HG02943 (cell line): Measurements from ENCODE around the gene FGF14.

Experiments used
- ATAC-seq: cut with Tn5 transposase; IDR thresholded peaks from one replicate; pipeline ENCODE4 v1.9.1; 2021; ENCODE audit warnings: mild to moderate bottlenecking, low read depth, moderate library complexity; ENCODE audit not compliant: unreplicated experiment

Gene FGF14

DNA sequence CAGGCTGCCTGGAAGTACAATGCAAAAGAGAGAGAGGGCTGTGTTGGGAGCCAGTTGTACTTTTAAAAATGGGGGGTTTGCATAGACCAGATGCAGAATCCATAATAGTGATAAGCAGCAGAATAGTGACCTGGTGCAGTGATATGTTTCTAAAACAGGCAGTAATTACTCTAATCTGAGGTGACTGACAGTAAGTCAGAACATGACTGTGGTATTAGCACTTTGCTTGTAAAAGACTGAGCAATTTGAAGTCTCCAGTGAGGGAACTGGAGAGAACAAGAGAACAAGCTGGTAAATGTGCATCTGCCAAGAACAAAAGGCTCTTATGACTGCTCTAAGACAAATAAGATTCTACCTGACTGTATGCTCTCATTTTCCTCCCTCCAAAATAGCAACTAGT lies 565.9 kb downstream of the FGF14 start:
- ATAC-seq = no peak

DNA sequence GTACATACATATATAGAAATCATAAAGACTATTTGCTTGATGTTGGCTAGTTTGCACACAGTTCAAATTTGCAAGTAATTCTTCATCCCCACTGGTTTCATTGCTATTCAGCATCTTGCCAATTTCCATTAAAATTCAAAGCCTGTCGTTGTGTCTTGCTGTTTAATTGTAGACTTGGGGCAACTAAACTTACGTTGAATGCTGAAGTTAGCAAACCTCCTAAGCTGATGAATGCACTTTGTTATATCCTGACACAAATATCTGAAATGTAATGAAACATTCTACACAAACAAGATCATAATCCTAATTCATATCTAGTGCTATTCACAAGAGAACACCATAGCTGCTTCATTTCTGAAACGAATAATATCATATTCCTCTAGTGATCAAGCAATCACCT lies 568.2 kb downstream of the FGF14 start:
- no peak for ATAC-seq

DNA sequence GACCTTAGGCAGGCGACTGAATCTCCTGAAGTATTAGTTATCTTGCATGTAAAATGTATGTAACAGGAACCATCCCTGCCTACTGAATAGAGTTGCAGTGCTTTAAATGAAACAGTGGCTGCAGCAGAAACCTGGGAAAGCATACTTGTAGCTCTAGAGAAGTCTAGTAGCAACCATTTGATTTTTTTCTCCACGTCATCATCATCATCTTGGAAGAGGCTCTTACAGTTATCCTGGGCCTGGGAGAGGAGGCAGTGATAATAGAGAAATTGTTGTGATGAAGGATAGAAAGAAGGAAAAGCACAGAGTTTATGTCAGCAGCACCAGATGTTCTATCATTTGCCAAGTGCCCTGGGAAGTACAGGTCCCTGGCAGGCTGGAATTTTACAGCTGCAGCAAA lies 571.8 kb downstream of the FGF14 start:
- ATAC-seq = no peak

DNA sequence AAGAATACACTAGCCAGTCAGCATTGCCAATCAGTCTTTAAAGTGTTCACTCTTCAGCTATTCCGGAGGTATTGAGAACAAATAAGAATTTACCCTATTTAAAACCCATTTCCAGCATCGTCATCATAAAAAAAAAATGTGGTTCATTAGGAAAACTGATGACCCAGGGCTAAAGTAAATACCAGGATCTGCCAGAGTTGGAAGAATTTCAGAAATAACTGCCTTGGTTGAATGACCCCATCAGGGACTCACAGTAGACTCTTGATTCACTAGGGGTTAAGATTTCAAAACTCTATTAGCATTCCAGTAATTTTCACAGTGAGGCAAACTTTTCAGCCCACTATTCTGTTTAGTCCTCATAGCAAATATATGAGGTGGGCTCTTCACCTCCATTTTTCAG lies 572.4 kb downstream of the FGF14 start:
- no peak for ATAC-seq

DNA sequence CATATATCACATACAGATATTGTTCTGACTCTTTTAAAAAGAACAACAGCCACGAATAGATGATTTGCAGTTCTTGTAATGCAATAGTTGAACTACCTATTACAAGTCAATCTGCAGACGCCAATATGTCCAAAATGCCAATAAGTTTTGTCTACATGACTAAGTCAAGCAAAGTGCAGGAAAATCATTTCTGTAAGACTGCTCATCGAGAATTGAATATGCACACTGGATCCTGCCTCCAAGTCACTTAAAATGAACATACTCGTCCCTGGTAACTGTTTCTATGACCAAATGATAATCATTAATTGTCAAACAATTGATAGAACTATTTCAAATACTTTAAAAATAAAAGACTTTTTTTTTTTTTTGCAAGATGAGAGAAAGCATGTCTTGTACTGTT lies 573.7 kb downstream of the FGF14 start:
- no peak for ATAC-seq

DNA sequence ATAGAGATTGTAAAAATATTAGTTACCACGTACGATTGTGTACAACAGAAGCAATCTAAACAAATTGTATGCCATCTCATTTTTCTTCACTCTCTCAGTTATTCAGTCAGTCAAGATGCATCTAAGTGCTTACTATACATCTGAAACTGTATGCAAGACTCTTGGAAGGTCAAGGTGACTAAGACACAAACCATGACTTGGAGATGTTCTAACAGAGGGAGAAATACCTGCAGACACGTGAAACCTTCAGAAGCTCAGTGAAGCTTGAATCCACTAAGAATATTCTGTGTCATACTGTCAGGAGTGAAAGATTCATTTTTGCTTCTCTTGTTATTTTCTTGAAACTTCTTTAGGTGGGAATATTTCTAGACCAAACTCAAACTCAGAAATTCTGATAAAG lies 584.0 kb downstream of the FGF14 start:
- no peak for ATAC-seq

DNA sequence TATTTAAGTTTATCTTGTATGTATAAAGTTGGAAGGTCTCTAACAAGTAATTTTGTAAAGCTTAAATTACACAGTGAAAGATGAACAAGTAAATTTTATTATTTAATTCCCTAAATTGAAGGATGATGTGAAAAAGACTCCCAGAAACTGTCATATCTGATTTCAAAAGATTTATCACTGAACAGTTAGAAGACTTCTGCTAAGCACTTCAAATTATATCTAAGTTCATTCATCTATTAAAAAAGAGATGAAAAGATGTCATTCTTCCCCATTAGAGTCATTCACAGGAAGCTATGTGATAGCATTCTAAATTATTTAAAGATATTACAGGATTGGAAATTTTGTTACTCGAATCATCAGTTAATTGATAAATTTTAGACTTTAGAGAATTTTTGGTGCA lies 590.0 kb downstream of the FGF14 start:
- ATAC-seq = no peak

DNA sequence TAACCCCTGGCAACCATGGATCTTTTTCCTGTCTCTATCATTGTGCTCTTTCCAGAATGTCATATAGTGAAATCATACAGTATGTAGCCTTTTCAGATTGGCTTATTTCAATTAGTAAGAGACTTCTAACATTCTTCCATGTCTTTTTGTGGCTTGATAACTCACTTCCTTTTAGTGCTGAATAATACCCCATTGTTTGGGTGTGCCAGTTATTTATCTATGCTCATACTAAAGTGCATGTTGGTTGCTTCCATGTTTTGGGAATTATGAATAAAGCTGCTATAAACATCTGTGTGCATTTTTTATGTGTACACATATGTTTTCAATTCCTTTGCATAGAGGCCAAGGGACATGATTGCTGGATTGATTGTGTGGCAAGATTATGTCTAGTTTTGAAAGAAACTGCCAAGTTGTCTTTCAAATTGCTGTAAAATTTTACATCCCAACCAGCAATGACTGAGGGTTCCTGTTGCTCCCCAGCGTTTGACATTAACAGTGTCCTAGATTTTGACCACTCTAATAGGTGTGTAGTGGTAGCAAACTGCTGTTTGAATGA lies 590.5 kb downstream of the FGF14 start:
- no peak for ATAC-seq

DNA sequence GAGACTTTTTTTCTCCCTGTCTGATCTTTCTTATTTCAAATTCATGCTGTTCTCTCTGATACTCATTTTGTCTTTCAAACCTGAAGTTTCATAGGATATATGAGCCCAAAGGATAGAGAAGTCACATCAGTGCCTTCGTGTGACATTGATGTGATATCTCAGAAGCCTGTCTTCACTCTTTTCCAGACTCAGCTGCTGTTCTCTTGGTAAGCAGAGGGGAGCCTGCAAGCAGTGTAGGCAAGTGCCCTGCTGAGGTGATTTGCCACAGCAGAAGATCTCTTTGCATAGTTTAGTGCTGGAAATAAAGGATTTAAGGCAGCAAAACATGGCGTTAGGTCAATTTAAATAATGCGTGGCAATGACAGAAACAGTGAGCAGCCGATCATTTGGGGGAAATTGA lies 602.7 kb downstream of the FGF14 start:
- ATAC-seq = no peak

DNA sequence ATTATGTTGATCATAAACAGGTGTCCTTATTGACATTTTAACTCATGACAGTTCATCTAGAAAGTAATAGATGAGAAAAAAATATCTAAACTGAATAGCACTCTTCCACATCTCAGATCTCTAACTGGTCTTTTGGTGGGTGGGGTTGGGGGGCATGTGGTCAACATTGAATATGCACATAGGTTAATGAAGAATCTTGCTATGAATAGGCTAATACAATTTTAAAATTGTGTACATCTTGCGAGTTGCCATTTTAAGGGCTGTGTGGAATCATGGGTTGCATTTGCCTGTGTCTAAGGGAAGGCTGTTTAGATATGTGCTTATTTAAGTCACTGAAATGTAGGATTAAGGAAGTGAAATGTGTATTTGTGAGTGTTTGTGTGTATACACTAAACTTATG lies 603.4 kb downstream of the FGF14 start:
- no peak for ATAC-seq

DNA sequence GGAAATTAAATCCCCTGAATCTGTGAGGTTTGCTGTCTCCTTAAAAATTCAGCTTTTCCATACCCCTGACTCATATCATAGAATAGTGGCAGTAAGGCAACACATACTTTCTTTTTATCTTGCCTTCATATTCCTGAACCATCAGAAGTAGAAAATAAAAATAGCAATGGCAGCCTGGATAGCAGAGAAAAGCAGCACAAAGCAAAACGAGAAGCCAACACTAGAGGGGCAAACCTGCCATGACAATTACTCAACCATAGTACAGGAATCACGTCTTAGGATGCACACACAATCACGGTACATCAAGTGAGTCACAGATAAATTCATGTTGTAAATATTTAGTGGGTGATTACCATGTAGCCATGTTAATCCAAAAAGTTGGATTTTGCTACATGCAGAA lies 606.4 kb downstream of the FGF14 start:
- ATAC-seq = no peak

DNA sequence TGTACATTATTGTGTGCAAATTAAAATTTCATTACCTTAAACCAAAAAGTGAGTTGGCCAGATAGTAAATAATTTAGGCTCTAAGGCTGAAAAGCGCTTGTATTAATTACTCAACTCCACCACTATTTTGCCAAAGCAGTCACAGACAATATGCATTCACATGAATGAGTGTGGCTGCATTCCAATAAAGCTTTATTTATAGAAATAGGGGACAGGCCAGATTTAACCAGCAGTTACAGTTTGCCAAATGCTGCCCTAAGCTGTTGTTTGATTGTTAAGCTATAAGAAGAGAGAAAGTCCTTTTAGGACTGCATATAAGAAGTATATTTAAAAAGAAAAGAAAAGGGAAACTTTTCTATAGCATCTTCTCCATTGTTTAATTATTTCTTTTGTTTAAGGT lies 606.8 kb downstream of the FGF14 start:
- ATAC-seq = no peak

DNA sequence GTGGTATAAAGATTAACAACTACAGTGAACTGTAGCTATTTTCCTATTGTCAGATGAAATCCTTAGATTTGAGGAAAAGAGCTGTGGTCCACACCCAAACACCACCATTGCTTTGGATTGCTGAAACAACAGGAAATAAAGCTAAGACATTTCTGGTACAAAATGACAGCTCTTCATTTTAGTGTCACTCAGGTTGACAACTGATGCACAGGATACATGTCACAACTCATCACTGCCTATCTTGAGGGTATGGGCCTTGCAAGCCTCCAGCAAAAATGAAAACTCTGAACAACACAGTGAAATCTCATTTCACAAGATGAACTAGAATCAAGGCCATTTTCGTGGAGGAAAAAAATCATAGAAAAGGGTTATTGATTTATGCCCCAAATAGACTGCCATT lies 609.7 kb downstream of the FGF14 start:
- no peak for ATAC-seq

DNA sequence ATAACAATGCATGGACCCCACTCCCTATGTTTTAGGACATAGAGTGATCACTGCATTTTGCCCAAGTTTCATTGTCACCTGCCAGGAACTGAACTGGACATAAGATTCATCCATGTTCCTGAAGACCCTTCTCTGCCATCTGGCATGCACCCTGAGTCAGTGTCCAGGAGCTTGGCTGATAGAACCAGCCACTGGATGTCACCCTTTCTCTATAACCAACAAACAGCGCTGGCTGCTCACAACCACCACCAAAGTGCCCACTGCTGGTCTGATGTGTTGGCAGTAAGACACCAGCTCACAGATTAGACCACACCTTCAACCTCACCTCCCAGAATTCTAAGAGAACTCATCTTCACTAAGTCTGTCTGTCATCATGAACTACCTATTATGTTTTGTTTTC lies 616.0 kb downstream of the FGF14 start:
- no peak for ATAC-seq

DNA sequence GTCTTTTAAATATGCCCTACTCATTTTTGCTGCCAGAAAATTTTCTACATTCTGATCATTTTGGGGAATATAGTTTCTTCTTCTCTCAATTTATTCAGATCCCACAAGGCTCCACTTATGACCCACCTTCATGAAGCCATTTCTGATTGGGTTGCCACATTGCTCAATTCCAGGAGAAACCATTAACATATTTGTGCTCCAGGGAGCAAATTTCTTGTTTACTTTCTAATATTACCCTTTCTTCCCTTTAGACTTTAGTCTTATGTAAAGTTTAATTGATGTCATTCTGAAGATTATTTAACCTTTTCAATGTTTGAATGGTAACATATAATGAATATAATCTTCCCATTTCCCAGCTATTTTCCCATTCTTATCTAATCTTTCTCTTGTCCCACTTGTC lies 617.5 kb downstream of the FGF14 start:
- ATAC-seq = no peak

DNA sequence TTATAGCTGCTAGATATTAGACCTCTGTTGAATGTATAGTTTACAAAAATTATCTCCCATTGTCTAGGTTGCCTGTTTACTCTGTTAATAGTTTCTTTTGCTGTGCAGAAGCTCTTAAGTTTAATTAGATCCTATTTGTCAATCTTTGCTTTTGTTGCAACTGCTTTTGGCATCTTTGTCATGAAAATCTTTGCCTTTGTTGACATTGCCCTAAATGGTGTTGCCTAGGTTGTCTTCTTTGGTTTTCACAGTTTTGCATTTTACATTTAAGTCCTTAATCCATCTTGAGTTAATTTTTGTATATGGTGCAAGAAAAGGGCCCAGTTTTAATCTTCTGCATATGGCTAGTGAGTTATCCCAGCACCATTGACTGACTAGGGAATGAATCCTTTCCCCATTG lies 618.3 kb downstream of the FGF14 start:
- no peak for ATAC-seq

DNA sequence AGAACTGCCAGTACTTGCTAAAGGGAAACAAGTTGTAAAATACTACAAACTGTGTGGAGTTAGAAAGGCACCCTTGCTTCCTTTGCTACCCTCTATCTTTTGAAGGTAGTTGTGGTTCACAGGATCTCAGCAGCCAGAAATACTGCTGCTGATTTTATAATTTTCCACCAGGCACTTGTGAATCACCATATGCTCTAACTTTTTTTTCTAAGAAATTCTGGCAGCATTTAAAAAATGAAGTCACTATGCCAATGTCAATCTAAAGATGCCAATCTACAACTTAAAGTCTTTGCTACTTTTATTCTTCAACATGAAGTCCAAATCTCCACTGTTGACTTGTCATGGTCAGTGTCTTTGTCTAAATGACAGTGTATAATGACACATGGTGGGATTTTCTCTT lies 621.6 kb downstream of the FGF14 start:
- no peak for ATAC-seq

DNA sequence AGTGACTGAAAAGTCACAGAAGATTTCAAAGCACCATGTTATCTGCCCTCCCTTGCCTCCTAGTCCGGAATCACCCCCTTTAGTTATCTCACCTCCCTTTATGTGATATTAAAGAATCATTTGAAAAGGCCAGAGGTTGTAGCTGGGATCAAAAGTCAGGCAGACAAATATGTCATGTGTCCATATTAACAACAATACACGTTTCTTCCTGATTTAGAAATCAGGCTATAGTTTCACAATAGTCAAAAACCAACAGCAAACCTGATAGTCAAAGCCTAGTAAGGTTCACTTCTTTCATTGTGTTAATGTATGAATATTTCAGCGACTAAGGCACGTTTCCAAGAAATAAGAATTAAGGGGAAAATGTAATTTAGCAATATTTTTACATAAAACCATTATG lies 622.7 kb downstream of the FGF14 start:
- no peak for ATAC-seq

DNA sequence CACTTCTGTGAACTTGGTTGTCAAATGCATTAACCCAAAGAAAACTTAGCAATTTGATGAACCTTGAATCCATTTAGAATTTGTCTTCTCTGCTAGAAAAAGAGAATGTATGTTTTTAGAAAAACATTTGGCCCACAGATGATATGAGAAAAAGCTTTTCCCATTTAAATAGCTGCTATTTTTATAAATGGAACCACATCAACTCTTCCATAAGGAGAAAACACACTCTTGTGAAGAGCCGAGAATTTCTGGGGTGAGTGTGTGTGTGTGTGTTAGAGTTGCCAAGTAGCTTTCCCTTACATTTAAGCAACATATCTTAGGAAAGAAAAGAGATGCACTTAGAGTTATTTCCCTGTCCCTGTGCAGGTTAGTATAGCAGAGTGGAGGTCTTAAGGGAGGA lies 626.6 kb downstream of the FGF14 start:
- ATAC-seq = no peak

DNA sequence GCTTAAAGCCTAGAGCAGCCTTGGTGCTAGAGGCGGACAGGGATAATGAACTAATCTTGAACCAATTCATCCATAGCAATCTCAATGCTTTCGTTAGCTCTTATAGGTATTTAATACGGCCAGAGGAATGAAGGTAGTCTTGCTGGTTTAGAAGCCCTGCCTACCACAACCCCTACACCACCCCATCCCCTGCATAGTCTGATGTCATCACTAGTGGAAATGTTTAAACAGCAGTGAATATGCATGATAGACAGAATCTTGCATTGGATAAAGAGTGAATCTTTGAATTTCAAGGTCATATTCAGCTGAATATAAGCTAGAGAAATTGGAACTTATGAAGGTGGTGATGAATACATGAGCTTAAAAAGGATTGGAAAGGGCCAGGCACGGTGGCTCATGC lies 627.5 kb downstream of the FGF14 start:
- ATAC-seq = no peak

DNA sequence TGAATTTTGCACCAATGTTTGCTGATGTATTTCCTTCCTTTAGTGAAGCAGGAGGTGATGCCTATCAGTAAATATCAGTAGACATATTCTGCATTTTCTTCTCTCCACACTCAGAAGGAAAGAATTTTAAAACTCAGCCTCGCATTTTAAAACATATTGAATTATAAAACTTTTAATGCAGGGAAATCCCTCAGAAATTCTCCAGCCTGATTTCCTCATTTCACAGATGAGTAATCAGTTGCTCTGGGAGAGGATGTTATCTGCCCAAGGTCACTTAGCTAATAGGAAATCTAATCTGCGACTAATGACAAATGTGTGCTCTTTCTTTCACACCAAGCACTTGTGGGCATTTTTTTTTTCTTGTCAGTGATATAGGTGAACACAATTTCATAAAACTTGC lies 628.8 kb downstream of the FGF14 start:
- ATAC-seq = no peak

DNA sequence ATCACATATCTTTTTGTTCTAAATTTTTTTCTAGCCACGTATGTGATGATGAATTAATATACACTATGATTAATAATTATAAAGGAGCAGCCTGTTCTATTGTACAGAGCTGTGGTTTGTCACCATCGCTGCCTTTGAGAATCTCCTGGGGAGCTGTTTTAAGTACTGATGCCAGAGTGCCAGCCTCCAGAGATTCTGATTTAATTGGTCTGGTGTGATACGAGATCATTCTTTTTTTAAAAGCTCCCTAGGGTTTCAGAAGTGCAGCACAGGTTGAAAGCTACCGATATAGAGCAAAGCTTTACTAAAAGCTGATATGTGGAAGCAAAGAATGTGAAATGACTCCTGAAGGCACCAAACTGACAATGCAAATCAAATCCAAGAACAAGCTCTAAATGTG lies 634.7 kb downstream of the FGF14 start:
- ATAC-seq = no peak

DNA sequence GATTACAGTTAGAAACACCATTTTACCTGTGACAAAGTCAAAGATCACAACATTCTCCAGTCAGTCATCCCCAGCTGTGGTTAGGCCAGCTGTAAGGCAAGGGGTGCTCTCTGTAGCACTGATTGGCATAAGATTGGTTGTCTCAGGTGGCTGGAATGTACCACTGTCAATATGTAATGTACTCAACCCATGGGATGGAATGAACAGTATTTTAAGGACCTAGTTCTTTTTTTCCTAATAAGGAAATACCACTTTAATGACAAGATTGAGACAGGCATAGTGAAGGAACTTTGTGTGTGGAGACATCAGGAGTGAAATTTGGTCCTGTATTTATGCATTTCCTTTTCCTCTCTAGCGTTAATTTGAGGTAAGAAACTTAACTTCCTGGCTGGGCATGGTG lies 638.7 kb downstream of the FGF14 start:
- ATAC-seq = no peak
